Trophoblast cell (in vitro differentiated cells and primary cell): ENCODE data around the gene TMEM45B.
"Not testable (repeated sequence)": the region's sequence is repeated elsewhere in the genome, so short reads cannot be mapped to it uniquely, and the experiment has no call there.

Source experiments
- DNase-seq, 2 donors: peaks; one replicate each; pipeline ENCODE4 v3.0.0-alpha.2; 2016
- H2AFZ ChIP-seq: 2 replicates; pipeline ENCODE4 v1.6.1; 2013; ENCODE audit warnings: low read length, moderate library complexity, mild to moderate bottlenecking; ENCODE audit not compliant: insufficient read depth, poor library complexity
- H2AK5ac ChIP-seq: 2 replicates; pipeline ENCODE4 v1.6.1; 2013; ENCODE audit warnings: mild to moderate bottlenecking, low read length
- H2BK120ac ChIP-seq: 2 replicates; pipeline ENCODE4 v1.6.1; 2013; ENCODE audit warnings: low read length, mild to moderate bottlenecking, moderate library complexity; ENCODE audit not compliant: insufficient read depth, poor library complexity
- H2BK12ac ChIP-seq: 2 replicates; pipeline ENCODE4 v1.6.1; 2013; ENCODE audit warnings: mild to moderate bottlenecking, low read length, moderate library complexity
- H2BK5ac ChIP-seq: 2 replicates; pipeline ENCODE4 v1.6.1; 2013; ENCODE audit warnings: low read length, low read depth, moderate library complexity, mild to moderate bottlenecking; ENCODE audit not compliant: poor library complexity
- H3K14ac ChIP-seq: 2 replicates; pipeline ENCODE4 v1.6.1; 2013; ENCODE audit warnings: mild to moderate bottlenecking, low read length
- H3K18ac ChIP-seq: 2 replicates; pipeline ENCODE4 v1.6.1; 2013; ENCODE audit warnings: mild to moderate bottlenecking, low read length
- H3K23ac ChIP-seq: 2 replicates; pipeline ENCODE4 v1.6.1; 2013; ENCODE audit warnings: low read length
- H3K27ac ChIP-seq: 2 replicates; pipeline ENCODE4 v1.5.1; 2013; ENCODE audit warnings: low read depth, mild to moderate bottlenecking, inconsistent platforms, low read length, moderate library complexity
- H3K27me3 ChIP-seq: 2 replicates; pipeline ENCODE4 v1.6.1; 2013; ENCODE audit warnings: inconsistent platforms, mild to moderate bottlenecking, low read length, moderate library complexity; ENCODE audit not compliant: insufficient read depth
- H3K36me3 ChIP-seq, 2 experiments: 1 replicate in 1 of 2; 2 replicates in 1 of 2; pipeline ENCODE4 v1.6.1; 2013; ENCODE audit warnings: low read length in 2 of 2, mild to moderate bottlenecking in 2 of 2, moderate library complexity in 1 of 2; ENCODE audit not compliant: insufficient read depth in 2 of 2, control insufficient read depth in 1 of 2
- H3K4ac ChIP-seq: 2 replicates; pipeline ENCODE4 v1.6.1; 2013; ENCODE audit warnings: low read depth, mild to moderate bottlenecking, low read length, moderate library complexity
- H3K4me1 ChIP-seq, 2 experiments: 1 replicate in 1 of 2; 2 replicates in 1 of 2; pipeline ENCODE4 v1.6.1; 2013; ENCODE audit warnings: low read length in 2 of 2, mild to moderate bottlenecking in 2 of 2, moderate library complexity in 1 of 2; ENCODE audit not compliant: insufficient read depth in 2 of 2, control insufficient read depth in 1 of 2
- H3K4me2 ChIP-seq: 2 replicates; pipeline ENCODE4 v1.6.1; 2013; ENCODE audit warnings: inconsistent platforms, mild to moderate bottlenecking, low read length, moderate library complexity
- H3K4me3 ChIP-seq: 2 replicates; pipeline ENCODE4 v1.5.1; 2013; ENCODE audit warnings: mild to moderate bottlenecking, low read depth, low read length, inconsistent platforms
- H3K79me1 ChIP-seq: one replicate; pipeline ENCODE4 v1.6.1; 2013; ENCODE audit warnings: low read length
- H3K79me2 ChIP-seq: 2 replicates; pipeline ENCODE4 v1.6.1; 2013; ENCODE audit warnings: low read length, mild to moderate bottlenecking; ENCODE audit not compliant: control insufficient read depth, insufficient read depth, poor library complexity
- H3K9ac ChIP-seq: 2 replicates; pipeline ENCODE4 v1.6.1; 2013; ENCODE audit warnings: mild to moderate bottlenecking, low read length
- H3K9me3 ChIP-seq: 2 replicates; pipeline ENCODE4 v1.6.1; 2013; ENCODE audit warnings: low read depth, mild to moderate bottlenecking, control low read depth, inconsistent platforms, low read length; ENCODE audit not compliant: insufficient read depth
- H4K12ac ChIP-seq: 2 replicates; pipeline ENCODE4 v1.6.1; 2013; ENCODE audit warnings: low read depth, mild to moderate bottlenecking, low read length, moderate library complexity
- H4K8ac ChIP-seq: 2 replicates; pipeline ENCODE4 v1.6.1; 2013; ENCODE audit warnings: low read depth, mild to moderate bottlenecking, low read length, moderate library complexity
- H4K91ac ChIP-seq: one replicate; pipeline ENCODE4 v1.6.1; 2013; ENCODE audit warnings: low read depth, mild to moderate bottlenecking, low read length, moderate library complexity
- WGBS: extraction: QIAGEN DNeasy Blood & Tissue Kit; methylation state at CpG from one replicate; pipeline ENCODE4 v1.1.7; 2013; ENCODE audit warnings: missing lambda C conversion rate; ENCODE audit not compliant: insufficient read length, insufficient coverage; ENCODE audit errors: extremely low coverage; 5-methylcytosine and 5-hydroxymethylcytosine counted together

Gene TMEM45B

DNA sequence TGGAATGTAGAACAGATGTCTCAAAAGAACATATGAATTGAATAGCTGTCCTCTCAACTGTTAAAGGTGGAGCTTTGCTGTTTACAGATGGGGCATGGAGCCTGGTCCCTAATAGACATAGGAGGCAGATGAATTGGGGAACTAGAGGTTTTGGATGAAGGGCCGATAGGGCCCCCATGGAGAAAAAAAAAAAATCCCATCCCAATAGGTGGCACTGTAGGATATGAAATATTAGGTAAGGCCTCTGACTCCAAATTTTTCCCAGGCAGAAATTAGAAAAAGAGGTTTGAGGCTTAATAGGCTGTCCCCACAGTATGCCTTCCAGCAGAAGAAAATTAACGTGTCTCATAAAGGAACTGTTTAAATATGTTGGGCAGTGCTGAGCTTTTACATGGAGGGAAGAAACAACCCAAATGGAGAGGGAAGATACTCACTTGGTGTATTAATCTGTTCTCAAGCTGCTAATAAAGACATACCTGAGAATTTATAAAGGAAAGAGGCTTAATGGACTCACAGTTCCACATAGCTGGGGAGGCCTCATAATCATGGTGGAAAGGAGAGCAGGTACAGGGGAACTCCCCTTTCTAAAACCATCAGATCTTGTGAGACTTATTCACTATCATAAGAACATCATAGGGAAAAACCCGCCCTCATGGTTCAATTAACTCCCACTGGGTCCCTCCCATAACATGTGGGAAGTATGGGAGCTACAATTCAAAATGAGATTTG, 30.1 kb upstream of the TMEM45B start:
- Histone ChIP-seq H2AK5ac (no peak overlapping the region), H3K18ac (no peak overlapping the region), H3K4ac (no peak overlapping the region), H2BK12ac (no peak overlapping the region), H3K79me2 (no peaks in the 10 kb centered on the region), H3K9me3 (no peaks in the 10 kb centered on the region), H3K4me2 (no peak overlapping the region), H3K27me3 (no peaks in the 10 kb centered on the region), H3K36me3 (no peaks in the 10 kb centered on the region), H4K12ac (no peak overlapping the region), H3K27ac (no peak overlapping the region), H2AFZ (no peak overlapping the region), H4K91ac (no peak overlapping the region), H3K79me1 (no peaks in the 10 kb centered on the region), H3K4me1 (no peaks in the 10 kb centered on the region), H3K23ac (no peak overlapping the region), H3K14ac (no peak overlapping the region), H2BK5ac (no peak overlapping the region), H3K9ac (no peak overlapping the region), H3K4me3 (no peak overlapping the region), H2BK120ac (no peak overlapping the region), H4K8ac (no peak overlapping the region)
- peak in 1 of 2 donors; percentile 31 for DNase-seq
- no CpG with 5 or more reads among the region's 3 CpGs for WGBS

DNA sequence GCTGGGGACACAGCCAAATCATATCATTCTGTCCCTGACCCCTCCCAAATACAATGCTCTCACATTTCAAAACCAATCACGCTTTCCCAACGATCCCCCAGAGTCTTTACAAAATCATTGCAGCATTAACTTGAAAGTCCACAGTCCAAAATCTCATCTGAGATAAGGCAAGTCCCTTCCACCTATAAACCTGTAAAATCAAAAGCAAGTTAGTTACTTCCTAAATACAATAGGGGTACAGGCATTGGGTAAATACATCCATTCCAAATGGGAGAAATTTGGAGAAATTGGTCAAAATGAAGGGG, 29.6 kb upstream of the TMEM45B start:
- not testable (repeated sequence) for H3K79me1 ChIP-seq, H3K9me3 ChIP-seq, H3K27me3 ChIP-seq, H3K4me2 ChIP-seq, H2AFZ ChIP-seq, H3K18ac ChIP-seq, H2BK12ac ChIP-seq, H3K27ac ChIP-seq, H4K91ac ChIP-seq, H3K4ac ChIP-seq, H2BK120ac ChIP-seq, H4K8ac ChIP-seq, H2AK5ac ChIP-seq, H3K4me1 ChIP-seq, H4K12ac ChIP-seq, H3K4me3 ChIP-seq, H3K14ac ChIP-seq, H3K9ac ChIP-seq, H3K36me3 ChIP-seq, H3K23ac ChIP-seq, H3K79me2 ChIP-seq, DNase-seq, H2BK5ac ChIP-seq
- WGBS: 100% methylated on average over 2 of the region's 2 CpGs

DNA sequence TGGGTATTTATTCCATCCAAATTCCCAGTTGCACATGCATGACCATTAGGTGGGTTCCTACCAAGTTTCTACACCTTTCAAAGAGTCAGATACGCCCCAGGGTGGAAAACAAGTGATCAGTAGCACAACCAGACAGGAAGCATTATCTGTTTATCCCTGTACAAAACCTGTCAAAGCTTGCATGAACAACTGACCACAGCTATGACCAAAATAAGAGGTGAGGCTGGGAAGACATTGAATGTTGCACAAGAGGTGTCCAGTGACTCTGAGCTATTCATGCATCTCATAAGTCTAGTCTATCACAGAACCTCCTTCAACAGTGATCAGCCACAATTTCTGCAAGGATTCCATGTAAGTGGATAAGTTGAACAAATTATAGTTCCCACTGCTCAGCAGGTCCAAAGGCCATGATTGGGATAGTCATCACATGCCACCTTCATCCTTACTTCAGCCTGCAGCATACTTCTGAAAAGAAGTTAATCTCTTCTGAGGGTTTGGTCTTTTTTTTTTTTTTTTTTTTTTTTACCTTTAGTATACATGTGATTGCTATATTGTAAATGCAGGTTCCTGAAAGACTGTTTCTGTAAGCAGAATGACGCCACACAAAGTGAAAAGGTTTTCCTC, 28.0 kb upstream of the TMEM45B start:
- Histone ChIP-seq H3K27ac (no peak overlapping the region), H2AK5ac (no peak overlapping the region), H2BK5ac (no peak overlapping the region), H4K8ac (no peak overlapping the region), H3K4me1 (no peaks in the 10 kb centered on the region), H2BK120ac (no peak overlapping the region), H3K4me3 (no peak overlapping the region), H3K9ac (no peak overlapping the region), H3K23ac (no peak overlapping the region), H4K91ac (no peak overlapping the region), H3K79me2 (no peaks in the 10 kb centered on the region), H4K12ac (no peak overlapping the region), H2BK12ac (no peak overlapping the region), H3K36me3 (no peaks in the 10 kb centered on the region), H3K4ac (no peak overlapping the region), H3K9me3 (no peaks in the 10 kb centered on the region), H3K14ac (no peak overlapping the region), H2AFZ (no peak overlapping the region), H3K27me3 (no peaks in the 10 kb centered on the region), H3K79me1 (no peaks in the 10 kb centered on the region), H3K18ac (no peak overlapping the region), H3K4me2 (no peak overlapping the region)
- no peak for DNase-seq
- no CpG with 5 or more reads among the region's 2 CpGs for WGBS

GRCh38 chr11:129788278-129788677, 27.4 kb upstream of the TMEM45B start:
- Histone ChIP-seq H3K4me1 (no peaks in the 10 kb centered on the region), H2BK120ac (no peak overlapping the region), H3K27me3 (no peaks in the 10 kb centered on the region), H3K79me1 (no peaks in the 10 kb centered on the region), H3K79me2 (no peaks in the 10 kb centered on the region), H3K23ac (no peak overlapping the region), H3K14ac (no peak overlapping the region), H2AK5ac (no peak overlapping the region), H2BK12ac (no peak overlapping the region), H3K9me3 (no peaks in the 10 kb centered on the region), H3K9ac (no peak overlapping the region), H2BK5ac (no peak overlapping the region), H3K4me2 (no peak overlapping the region), H4K91ac (no peak overlapping the region), H3K4me3 (no peak overlapping the region), H4K12ac (no peak overlapping the region), H2AFZ (no peak overlapping the region), H3K36me3 (no peaks in the 10 kb centered on the region), H3K27ac (no peak overlapping the region), H3K18ac (no peak overlapping the region), H3K4ac (no peak overlapping the region), H4K8ac (no peak overlapping the region)
- no peak for DNase-seq
- WGBS: no CpG with 5 or more reads among the region's 2 CpGs
